Muscle layer of colon (tissue), 2 donors: ENCODE results near the gene NAT8.

Experiments
- H3K27ac ChIP-seq: one replicate; pipeline ENCODE4 v1.7.0; 2013; ENCODE audit warnings: low read depth, mild to moderate bottlenecking, low read length, moderate library complexity
- H3K27me3 ChIP-seq, 2 donors: one replicate each; pipeline ENCODE4 v1.7.0; 2013; ENCODE audit warnings: low read length in 2 of 2, mild to moderate bottlenecking in 2 of 2; ENCODE audit not compliant: insufficient read depth in 2 of 2, control insufficient read depth in 1 of 2
- H3K36me3 ChIP-seq: one replicate; pipeline ENCODE4 v1.7.0; 2013; ENCODE audit warnings: mild to moderate bottlenecking, low read length; ENCODE audit not compliant: insufficient read depth
- H3K4me1 ChIP-seq: one replicate; pipeline ENCODE4 v1.7.0; 2013; ENCODE audit warnings: mild to moderate bottlenecking, low read length; ENCODE audit not compliant: insufficient read depth
- H3K4me3 ChIP-seq, 2 donors: one replicate each; pipeline ENCODE4 v1.7.0; 2013; ENCODE audit warnings: low read length in 2 of 2, low read depth in 1 of 2, mild to moderate bottlenecking in 1 of 2, moderate library complexity in 1 of 2
- H3K9ac ChIP-seq: one replicate; pipeline ENCODE4 v1.7.0; 2013; ENCODE audit warnings: low read length
- H3K9me3 ChIP-seq: one replicate; pipeline ENCODE4 v1.7.0; 2013; ENCODE audit warnings: mild to moderate bottlenecking, low read length
- donor health status: abdominal sarcoma.
- donor health status: Adenocarcinoma of cecum.

NAT8 gene

GRCh38 chr2:73601780-73602179 is 40.4 kb downstream of the NAT8 start:
- no peak overlapping the region for H3K9ac ChIP-seq
- H3K27ac ChIP-seq: no peak overlapping the region
- no peaks in the 10 kb centered on the region for H3K27me3 ChIP-seq
- no peak overlapping the region for H3K4me3 ChIP-seq
- H3K36me3 ChIP-seq: peaks cover 19% of the 10 kb centered on the region
- no peaks in the 10 kb centered on the region for H3K9me3 ChIP-seq
- no peaks in the 10 kb centered on the region for H3K4me1 ChIP-seq

- Histone ChIP-seq H3K4me1 (no peaks in the 10 kb centered on the region), H3K27me3 (no peaks in the 10 kb centered on the region), H3K9me3 (no peaks in the 10 kb centered on the region), H3K36me3 (no peaks in the 10 kb centered on the region), H3K9ac (no peak overlapping the region), H3K4me3 (no peak overlapping the region), H3K27ac (no peak overlapping the region)
Measured at GRCh38 chr2:73594251-73594650, 48.0 kb downstream of the NAT8 start.

DNA sequence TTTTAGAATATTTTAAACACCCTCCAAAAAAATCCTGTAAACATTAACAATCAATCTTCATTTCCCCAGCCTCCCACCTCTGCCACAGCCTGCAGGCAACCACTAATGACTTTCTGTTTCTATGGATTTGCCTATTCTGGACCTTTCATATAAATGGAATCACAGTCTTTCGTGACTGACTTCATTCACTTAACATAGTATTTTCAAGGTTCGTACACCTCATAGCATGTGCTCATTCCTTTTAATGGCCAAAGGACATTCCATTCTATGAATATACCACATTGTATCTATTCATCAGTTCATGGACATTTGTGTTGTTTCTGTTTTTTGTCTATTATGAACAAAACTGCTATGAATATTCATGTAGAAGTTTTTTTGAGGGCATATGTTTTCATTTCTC is 48.5 kb downstream of the NAT8 start:
- no peaks in the 10 kb centered on the region for H3K36me3 ChIP-seq
- no peak overlapping the region for H3K27ac ChIP-seq
- H3K27me3 ChIP-seq: no peaks in the 10 kb centered on the region
- H3K9me3 ChIP-seq: no peaks in the 10 kb centered on the region
- no peak overlapping the region for H3K9ac ChIP-seq
- H3K4me3 ChIP-seq: no peak overlapping the region
- H3K4me1 ChIP-seq: no peaks in the 10 kb centered on the region
